Neural progenitor cell (in vitro differentiated cells): ENCODE measurements around the gene SAP30.

Source experiments
- CTCF ChIP-seq: fragments of 200-600 bp; sonication (generic); IDR thresholded peaks from 2 replicates; pipeline ENCODE4 v1.5.1; 2017; ENCODE audit warnings: antibody characterized with exemption, mild to moderate bottlenecking
- EZH2 ChIP-seq: fragments of 200-600 bp; sonication (generic); IDR thresholded peaks from 2 replicates; pipeline ENCODE4 v1.6.1; 2017; ENCODE audit warnings: antibody characterized with exemption, mild to moderate bottlenecking, moderate library complexity

- TF ChIP-seq EZH2 = no peak
- no peak for TF ChIP-seq CTCF
These were observed 8.1 kb upstream of the SAP30 start for GRCh38 chr4:173362666-173363065.
